Activated naive CD4-positive, alpha-beta T cell (primary cell): ENCODE results near the gene MPDU1.

Experiments
- DNase-seq, 4 experiments: peaks; one replicate each; lab custom pipeline; 2025; lab: John Stamatoyannopoulos, UW

Gene MPDU1

DNA sequence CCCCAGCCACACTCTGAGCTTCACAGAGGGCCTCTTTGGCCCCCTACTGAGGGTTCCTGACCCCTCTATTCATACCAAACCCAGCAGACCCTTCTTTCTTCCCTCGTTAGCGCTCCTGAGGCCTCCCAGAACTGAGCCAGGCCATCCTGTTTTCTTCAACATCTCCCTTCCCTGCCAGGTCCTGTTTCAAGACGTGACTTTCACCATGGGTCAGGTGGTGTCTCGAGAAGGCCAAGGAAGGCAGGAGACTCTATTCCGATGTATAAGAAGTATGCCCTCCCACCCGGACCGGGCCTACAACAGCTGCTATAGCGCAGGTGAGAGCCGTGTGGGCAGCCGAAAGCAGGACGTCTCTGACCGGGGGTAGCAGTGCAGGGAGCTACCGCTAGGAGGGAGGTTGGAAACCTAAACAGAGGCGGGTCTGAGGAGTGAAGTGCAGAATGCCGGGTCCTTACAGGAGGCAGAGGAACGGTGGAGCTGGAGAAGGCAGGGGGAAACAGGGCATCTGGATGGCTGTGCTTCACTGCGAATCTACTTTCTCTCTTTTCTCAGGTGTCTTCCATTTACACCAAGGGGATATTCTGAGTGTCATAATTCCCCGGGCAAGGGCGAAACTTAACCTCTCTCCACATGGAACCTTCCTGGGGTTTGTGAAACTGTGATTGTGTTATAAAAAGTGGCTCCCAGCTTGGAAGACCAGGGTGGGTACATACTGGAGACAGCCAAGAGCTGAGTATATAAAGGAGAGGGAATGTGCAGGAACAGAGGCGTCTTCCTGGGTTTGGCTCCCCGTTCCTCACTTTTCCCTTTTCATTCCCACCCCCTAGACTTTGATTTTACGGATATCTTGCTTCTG is 23.3 kb upstream of the MPDU1 start:
- DNase-seq: peak in 2 of 4 experiments; percentile 29 to 42

DNA sequence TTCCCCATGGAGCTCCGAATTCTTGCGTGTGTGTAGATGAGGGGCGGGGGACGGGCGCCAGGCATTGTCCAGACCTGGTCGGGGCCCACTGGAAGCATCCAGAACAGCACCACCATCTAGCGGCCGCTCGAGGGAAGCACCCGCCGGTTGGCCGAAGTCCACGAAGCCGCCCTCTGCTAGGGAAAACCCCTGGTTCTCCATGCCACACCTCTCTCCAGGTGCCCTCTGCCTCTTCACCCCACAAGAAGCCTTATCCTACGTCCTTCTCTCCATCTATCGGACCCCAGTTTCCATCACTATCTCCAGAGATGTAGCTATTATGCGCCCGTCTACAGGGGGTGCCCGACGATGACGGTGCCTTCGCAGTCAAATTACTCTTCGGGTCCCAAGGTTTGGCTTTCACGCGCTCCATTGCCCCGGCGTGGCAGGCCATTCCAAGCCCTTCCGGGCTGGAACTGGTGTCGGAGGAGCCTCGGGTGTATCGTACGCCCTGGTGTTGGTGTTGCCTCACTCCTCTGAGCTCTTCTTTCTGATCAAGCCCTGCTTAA is 22.6 kb upstream of the MPDU1 start:
- DNase-seq: peak; percentile 58 to 73 (median 66)

DNA sequence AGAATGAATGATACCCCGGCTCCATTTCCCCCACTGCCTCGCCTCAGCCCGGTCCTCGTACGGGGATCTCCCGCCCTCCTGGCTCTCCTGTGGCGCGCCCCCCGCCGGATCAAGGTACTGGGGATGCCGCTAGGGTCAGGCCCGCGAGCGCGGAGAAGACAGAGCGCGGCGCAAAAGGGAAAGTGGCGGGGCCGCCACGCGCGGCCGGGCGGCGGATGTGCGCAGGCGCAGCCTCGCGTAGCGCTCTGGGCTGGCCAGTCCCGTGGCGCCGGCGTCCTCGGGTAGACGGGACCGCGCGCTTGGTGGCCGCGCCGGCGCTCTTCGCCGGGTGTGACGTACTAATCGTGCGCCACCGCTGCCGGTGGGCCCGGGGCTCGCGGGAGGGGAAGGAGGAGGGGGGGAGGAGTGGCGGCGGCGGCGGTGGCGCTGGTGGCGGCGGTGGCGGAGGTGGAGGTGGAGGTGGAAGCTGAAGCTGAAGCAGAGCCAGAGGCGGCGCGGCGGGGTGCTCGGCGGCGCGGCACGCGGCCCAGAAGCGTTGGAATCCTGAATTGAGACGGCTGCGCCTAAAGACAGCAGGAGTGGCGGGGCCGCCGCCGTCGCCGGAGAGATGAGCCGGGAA is 22.0 kb upstream of the MPDU1 start, which contains the start of gene SENP3:
SENP3 (plus strand) TSS at position 331 of the 619 bp plus-strand sequence. CDS start 1,158 bp downstream, outside the sequence.
- DNase-seq: peak; percentile 70 to 85 (median 76)

DNA sequence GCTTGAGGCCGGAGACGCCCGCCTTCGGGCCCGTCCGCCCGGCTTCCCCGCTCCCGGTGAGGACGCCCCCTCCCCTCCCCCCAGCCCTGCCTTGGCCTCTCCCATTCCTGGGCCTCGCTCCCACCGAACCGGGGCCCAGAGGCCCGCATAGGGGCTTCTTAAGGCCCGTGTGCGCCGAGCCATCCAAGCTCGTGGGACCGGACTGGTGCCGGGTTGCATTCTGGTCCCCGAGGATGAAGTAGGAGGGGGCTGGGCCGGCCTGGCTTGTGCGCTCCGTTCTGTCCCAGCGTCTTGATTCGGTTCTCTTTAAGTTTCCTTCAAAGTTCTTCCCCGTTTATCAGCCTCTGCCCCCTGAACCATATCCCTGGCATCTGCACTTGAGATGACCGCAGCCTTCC is 21.4 kb upstream of the MPDU1 start:
- DNase-seq: no peak

DNA sequence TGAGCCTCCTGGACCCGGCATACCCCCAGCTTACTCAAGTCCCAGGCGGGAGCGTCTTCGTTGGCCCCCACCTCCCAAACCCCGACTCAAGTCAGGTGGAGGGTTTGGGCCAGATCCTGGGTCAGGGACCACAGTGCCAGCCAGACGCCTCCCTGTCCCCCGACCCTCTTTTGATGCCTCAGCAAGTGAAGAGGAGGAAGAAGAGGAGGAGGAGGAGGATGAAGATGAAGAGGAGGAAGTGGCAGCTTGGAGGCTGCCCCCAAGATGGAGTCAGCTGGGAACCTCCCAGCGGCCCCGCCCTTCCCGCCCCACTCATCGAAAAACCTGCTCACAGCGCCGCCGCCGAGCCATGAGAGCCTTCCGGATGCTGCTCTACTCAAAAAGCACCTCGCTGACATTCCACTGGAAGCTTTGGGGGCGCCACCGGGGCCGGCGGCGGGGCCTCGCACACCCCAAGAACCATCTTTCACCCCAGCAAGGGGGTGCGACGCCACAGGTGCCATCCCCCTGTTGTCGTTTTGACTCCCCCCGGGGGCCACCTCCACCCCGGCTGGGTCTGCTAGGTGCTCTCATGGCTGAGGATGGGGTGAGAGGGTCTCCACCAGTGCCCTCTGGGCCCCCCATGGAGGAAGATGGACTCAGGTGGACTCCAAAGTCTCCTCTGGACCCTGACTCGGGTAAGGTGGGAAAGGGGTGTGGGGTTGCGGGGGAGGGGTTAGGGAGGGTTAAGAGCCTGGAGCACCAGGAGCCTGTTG is 20.4 kb upstream of the MPDU1 start:
- no peak for DNase-seq

DNA sequence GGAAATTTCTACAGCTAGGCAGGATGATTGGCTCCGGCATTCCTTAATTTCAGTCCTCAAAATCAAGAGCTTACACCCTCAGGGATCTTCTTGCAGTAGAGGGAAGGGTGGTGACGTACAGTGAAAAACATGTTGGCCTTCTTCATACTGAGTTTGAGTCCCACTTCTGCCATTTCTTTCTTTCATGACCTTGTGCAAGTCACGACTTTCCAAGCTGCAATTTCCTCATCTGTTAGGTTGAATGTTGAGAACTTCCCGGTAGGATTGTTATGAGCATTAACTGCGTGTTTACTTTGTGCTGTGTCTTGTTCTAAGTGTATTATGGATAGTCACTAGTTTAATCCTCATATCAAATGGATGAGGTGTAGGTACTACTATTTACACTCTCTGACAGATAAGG is 14.1 kb upstream of the MPDU1 start:
- DNase-seq: no peak

DNA sequence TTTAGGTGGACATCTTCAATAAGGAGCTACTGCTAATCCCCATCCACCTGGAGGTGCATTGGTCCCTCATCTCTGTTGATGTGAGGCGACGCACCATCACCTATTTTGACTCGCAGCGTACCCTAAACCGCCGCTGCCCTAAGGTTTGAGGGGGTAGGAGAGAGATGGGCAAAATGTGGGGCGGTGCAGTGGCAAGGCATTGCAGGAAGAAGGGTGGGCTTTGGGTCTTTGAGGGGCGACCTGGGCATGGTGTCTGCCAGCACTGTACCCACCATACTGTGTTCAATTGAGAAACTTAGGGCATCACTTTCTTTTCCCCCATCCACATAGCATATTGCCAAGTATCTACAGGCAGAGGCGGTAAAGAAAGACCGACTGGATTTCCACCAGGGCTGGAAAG is 13.3 kb upstream of the MPDU1 start:
- DNase-seq: no peak

DNA sequence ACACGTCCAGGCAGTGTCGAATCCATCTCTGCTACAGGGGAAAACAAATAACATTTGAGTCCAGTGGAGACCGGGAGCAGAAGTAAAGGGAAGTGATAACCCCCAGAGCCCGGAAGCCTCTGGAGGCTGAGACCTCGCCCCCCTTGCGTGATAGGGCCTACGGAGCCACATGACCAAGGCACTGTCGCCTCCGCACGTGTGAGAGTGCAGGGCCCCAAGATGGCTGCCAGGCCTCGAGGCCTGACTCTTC is 11.4 kb upstream of the MPDU1 start:
- no peak for DNase-seq

DNA sequence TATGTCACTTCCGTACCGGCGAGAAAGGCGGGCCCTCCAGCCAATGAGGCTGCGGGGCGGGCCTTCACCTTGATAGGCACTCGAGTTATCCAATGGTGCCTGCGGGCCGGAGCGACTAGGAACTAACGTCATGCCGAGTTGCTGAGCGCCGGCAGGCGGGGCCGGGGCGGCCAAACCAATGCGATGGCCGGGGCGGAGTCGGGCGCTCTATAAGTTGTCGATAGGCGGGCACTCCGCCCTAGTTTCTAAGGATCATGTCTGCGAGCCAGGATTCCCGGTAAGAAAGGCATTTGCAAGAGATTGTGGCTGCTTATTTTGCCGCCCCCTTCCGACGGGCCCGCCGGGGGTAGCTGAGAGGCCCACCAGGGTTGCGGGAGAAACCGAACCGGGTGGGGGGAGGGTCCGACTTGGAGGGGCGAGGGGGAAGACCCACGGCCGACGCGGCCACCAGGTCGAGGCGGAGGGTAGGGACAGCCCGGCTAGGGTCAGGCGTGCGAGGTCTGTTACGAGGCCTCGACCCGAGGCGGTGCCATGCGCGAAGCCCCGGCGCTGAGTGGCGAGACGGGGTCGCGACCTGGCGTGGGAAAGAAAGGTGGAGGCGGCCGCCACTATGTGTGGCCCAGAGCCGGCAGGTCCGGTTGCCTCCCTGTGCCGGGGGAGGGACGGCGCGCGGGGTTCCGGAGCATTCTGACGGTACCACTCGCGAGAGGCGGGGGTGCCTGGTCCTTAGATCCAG is 10.9 kb upstream of the MPDU1 start:
- peak; percentile 99 to 100 (median 99) for DNase-seq

DNA sequence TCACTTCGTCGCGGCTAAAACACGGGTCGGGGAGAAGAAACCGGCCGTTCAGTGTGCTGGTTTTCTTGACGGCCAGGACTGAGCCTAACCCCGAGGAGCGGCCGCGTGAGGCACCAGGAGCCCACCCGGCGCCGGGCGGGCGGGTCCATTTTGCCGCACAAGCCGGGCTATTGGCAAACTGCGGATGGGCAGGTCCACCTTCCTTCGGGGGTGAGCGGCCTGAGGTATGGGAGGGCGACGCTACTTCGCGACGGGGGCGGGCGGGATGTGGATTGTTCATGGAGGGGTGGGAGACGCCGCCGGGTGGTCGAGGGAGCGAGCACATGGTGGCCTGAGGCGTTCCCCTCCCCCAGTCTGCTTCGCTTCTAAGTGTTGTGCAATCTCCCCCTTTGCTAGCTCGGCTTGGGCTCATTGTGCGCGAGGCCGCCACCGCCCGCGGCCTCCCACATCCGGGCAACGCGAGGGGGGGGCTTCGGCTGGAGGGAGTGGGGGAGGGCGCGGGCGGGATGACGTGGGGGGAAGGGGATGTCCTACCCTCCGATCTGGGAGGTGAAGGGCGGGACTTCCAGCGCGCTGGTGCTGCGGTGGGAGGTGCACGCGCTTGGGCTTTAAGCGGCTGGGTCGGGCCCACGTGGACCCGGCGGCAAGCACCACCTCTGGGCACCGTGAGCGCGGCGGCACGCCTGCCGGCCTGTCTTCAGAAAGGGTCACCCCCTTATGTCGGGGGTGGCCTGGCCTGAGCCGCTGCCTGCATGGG is 10.2 kb upstream of the MPDU1 start:
- DNase-seq: peak; percentile 72 to 90 (median 82)

DNA sequence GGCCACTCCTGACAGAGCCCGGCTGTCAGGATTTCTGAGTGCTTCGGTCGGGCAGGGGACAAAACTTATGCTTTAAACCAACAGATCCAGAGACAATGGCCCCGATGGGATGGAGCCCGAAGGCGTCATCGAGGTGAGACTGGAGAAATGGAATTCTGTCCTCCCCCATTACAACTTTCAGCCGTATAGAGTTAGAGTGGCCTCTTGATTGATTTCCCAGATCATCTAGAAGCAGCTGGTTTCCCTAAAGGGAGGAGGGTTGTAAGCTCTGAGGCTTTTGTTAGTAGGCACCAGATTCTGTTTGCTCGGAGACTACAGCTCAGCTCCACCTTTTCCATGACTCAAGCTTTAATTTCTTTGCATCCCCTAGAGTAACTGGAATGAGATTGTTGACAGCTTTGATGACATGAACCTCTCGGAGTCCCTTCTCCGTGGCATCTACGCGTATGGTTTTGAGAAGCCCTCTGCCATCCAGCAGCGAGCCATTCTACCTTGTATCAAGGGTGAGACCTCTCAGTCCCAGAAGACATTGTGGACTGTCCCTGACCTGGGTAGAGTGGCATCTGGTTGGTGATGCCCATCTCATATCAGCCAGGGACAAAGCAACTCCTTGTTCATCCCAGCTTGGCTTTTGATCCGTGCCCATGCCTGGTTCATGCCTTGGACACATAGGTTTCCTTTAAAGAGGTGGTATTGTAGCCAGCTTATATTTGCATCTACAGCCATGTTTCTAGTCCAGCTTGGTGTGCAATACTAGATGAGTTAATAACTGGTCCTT is 9.3 kb upstream of the MPDU1 start:
- DNase-seq: no peak

DNA sequence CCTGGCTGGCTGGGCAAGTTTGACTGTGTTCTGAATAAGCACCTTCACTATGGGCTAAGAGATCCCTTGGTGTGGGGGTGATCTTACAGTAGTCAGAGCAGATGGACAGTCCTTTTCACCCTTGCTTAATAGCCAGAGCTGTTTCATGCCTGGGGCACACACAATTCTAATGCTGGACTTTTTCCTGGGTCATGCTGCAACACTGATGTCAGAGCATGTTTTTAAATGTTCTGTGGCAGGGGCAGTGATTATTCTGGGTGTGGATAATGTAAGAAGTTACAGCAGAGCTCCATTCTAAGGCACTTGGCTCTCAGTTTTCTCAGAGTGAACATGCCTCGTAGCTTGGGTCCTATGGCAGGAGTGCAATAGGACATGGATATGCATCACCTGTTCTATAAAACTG is 8.2 kb upstream of the MPDU1 start:
- DNase-seq: no peak

DNA sequence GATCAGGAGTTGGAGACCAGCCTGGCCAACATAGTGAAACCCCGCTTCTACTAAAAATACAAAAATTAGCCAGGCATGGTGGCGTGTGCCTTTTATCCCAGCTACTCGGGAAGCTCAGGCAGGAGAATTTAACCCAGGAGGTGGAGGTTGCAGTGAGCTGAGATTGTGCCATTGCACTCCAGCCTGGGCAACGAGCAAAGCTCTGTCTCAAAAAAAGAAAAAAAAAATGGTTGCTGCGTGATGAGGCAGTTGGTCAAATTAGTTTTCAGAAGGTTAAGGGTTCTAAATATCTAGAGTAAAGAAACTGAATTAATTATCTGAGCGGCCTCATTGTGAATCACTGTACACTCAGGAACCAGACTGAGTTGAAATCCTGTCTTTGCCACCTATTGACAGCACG is 7.7 kb upstream of the MPDU1 start:
- no peak for DNase-seq

DNA sequence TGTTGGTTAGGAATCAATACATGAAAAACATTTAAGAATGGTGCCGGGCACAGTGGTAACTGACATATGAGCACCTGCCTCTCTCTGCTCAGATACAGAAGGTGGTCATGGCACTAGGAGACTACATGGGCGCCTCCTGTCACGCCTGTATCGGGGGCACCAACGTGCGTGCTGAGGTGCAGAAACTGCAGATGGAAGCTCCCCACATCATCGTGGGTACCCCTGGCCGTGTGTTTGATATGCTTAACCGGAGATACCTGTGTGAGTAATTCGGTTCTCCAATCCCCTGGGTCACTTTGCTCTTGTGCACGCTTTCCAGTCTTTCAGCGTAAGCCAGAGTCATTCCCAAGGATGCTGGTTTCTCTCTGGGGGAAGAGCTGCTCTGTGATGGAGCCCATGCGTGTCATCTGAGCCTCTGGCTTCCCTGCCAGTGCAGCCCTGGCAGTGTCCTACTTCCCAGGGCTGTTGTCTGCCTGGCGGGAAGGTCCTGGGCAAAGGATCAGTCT is 7.2 kb upstream of the MPDU1 start:
- DNase-seq: no peak

DNA sequence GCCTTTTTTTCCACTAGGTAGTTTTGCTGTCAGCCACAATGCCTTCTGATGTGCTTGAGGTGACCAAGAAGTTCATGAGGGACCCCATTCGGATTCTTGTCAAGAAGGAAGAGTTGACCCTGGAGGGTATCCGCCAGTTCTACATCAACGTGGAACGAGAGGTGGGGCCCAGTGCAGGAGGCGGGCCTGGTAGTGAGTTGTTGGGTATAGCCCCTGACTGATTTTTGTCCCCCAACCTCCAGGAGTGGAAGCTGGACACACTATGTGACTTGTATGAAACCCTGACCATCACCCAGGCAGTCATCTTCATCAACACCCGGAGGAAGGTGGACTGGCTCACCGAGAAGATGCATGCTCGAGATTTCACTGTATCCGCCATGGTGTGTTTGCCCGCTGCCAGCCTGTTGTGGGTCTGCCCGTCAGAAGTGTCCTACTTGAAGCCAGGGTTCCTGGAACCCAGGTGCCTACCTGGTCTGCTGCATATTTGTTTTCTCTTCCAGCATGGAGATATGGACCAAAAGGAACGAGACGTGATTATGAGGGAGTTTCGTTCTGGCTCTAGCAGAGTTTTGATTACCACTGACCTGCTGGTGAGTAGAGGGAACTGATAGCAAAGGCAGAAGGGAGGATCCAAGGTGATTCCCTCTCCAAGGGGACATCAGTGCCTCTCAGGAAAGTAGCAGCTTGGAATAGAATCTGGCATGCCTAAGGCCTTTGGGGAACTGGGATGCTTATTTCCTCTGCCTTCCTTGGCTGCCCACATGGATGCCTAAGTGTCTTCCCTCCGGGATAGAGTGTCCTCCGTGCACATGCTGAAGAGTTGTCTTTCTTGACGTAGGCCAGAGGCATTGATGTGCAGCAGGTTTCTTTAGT is 6.1 kb upstream of the MPDU1 start:
- no peak for DNase-seq

DNA sequence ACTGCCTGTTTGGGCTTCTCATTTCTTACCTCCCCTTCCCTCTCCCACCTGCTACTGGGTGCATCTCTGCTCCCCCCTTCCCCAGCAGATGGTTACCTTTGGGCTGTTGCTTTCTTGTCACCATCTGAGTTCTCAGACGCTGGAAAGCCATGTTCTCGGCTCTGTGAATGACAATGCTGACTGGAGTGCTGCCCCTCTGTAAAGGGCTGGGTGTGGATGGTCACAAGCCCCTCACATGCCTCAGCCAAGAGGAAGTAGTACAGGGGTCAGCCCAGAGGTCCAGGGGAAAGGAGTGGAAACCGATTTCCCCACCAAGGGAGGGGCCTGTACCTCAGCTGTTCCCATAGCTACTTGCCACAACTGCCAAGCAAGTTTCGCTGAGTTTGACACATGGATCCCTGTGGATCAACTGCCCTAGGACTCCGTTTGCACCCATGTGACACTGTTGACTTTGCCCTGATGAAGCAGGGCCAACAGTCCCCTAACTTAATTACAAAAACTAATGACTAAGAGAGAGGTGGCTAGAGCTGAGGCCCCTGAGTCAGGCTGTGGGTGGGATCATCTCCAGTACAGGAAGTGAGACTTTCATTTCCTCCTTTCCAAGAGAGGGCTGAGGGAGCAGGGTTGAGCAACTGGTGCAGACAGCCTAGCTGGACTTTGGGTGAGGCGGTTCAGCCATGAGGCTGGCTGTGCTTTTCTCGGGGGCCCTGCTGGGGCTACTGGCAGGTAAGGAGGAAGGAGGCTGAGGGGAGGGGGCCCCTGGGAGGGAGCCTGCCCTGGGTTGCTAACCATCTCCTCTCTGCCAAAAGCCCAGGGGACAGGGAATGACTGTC is 4.4 kb upstream of the MPDU1 start, which contains the start of gene CD68:
CD68 (plus strand) TSS at position 638 of the 833 bp plus-strand sequence; CDS start at position 678, 40 bp downstream.
- no peak for DNase-seq

DNA sequence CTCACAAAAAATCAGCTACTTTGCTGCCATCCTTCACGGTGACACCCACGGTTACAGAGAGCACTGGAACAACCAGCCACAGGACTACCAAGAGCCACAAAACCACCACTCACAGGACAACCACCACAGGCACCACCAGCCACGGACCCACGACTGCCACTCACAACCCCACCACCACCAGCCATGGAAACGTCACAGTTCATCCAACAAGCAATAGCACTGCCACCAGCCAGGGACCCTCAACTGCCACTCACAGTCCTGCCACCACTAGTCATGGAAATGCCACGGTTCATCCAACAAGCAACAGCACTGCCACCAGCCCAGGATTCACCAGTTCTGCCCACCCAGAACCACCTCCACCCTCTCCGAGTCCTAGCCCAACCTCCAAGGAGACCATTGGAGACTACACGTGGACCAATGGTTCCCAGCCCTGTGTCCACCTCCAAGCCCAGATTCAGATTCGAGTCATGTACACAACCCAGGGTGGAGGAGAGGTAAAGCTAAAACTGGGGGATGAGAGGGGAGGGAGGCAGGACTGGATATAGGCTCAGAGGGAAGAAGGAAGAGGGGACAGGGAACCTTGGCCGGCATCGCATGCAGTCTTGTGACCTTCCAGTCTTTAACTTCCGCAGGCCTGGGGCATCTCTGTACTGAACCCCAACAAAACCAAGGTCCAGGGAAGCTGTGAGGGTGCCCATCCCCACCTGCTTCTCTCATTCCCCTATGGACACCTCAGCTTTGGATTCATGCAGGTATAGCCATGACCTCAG is 3.6 kb upstream of the MPDU1 start:
- no peak for DNase-seq
